Femur (tissue), 1 donor: ENCODE results near the gene PDE4C.

ENCODE experiments used
- DNase-seq: peaks from one replicate; pipeline ENCODE4 v3.0.0-alpha.2; 2017

Gene PDE4C

GRCh38 chr19:18225702-18226468 lies at the start of gene PDE4C:
PDE4C (minus strand) TSS chr19:18226438; CDS start chr19:18226415, 23 bp downstream.
- no peak for DNase-seq

- peak; percentile 93 for DNase-seq
Measured at GRCh38 chr19:18274781-18275356, 48.6 kb upstream of the PDE4C start.

- DNase-seq: peak; percentile 78
Measured at GRCh38 chr19:18274219-18274780, 48.1 kb upstream of the PDE4C start, which contains the start of gene IQCN. IQCN (minus strand) TSS chr19:18274452; CDS start chr19:18269478, 4,974 bp downstream.

GRCh38 chr19:18273561-18274218 lies 47.5 kb upstream of the PDE4C start:
- no peak for DNase-seq

- DNase-seq: peak; percentile 72
Measured at GRCh38 chr19:18271433-18271841, 45.2 kb upstream of the PDE4C start.

- DNase-seq: no peak
Measured at GRCh38 chr19:18270326-18270725, 44.1 kb upstream of the PDE4C start.

GRCh38 chr19:18269070-18269723 lies 43.0 kb upstream of the PDE4C start:
- no peak for DNase-seq

GRCh38 chr19:18266771-18267686 lies 40.8 kb upstream of the PDE4C start:
- no peak for DNase-seq

- no peak for DNase-seq
Measured at GRCh38 chr19:18265582-18265981, 39.3 kb upstream of the PDE4C start.

GRCh38 chr19:18264971-18265540 lies 38.8 kb upstream of the PDE4C start:
- peak; percentile 35 for DNase-seq

GRCh38 chr19:18264137-18264854 lies 38.1 kb upstream of the PDE4C start:
- DNase-seq: peak; percentile 42

GRCh38 chr19:18263324-18264136 lies 37.3 kb upstream of the PDE4C start:
- peak; percentile 30 for DNase-seq

- peak; percentile 21 for DNase-seq
Measured at GRCh38 chr19:18262917-18263316, 36.7 kb upstream of the PDE4C start.

- no peak for DNase-seq
Measured at GRCh38 chr19:18262144-18262543, 35.9 kb upstream of the PDE4C start.

GRCh38 chr19:18261474-18261873 lies 35.2 kb upstream of the PDE4C start:
- peak; percentile 21 for DNase-seq

GRCh38 chr19:18259893-18260292 lies 33.7 kb upstream of the PDE4C start:
- DNase-seq: peak; percentile 20

- peak; percentile 26 for DNase-seq
Measured at GRCh38 chr19:18257503-18258470, 31.5 kb upstream of the PDE4C start.
